RKO (cell line): Measurements from ENCODE around the gene DENND5A.
A peak's percentile ranks its signal among the peaks of the same experiment; 100 is the strongest.
"Not testable (repeated sequence)": the region's sequence is repeated elsewhere in the genome, so short reads cannot be mapped to it uniquely, and the experiment has no call there.

Experiments
- DNase-seq: peaks from one replicate; pipeline ENCODE4 v3.0.0-alpha.2; 2016; ENCODE audit warnings: low spot score

Gene DENND5A

DNA sequence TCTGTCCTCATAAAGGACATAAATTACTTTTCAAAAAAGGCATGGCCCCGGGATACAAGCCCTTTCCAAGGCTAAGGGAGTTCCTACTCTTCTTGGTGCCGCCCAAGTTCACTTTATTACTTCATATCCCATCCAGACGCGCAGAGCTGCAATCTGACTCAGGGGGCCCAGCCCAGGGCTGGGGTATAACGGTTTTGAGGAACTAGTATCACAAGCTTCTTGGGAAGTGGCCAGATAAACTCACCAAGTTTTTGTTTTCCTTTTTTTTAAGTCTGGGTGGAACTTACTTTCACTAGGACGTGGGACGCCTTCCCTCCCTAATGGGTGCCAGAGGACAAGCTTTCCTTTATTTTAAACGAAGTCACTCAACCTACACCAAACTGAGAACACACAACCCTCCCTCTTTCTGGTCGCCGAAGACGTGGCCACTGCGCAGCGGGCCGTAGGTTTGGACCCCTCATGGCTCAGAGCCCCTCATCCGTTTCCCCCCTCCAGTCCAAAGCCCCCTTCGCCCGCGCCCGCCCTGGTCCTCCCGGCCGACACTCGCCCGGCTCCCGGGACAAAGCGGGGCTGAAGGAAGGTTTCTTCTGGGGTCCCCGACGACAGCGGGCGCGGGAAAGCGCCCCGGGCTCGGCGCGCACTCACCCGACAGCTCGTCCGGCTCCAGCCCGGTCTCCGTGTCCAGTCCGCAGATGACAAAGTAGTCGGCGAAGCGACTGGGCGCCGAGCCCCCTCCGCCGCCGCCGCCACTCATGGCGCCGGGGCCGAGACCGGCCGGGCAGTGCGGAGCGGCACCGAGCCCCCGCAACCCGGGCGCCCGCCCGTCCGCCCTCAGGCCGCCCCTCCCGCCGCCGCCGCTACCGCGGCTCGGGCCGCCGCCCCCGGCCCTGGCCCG is 587 bp downstream of the DENND5A start:
- DNase-seq: peak; percentile 91

DNA sequence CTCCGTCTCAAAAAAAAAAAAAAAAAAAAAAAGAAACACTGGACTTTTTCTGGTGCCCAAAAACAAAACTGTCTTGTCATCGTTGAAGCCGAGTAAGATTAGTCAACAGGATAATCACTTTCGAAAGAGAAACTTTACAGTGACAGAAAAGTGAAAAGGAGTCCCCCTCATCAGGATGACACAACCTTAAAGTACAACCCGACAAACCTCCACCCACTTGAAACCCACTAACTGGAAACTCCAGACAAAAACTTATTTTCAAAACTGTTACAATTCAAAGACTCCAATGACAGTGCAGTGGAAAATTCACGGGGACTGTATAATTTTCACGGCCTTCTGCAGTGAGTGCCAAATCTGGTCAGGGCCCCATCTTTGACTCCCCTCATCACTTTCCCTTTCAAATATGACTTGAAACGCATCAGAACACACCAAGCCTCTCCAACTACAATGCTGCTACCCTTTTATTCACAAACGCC is 1.3 kb downstream of the DENND5A start:
- peak; percentile 63 for DNase-seq

DNA sequence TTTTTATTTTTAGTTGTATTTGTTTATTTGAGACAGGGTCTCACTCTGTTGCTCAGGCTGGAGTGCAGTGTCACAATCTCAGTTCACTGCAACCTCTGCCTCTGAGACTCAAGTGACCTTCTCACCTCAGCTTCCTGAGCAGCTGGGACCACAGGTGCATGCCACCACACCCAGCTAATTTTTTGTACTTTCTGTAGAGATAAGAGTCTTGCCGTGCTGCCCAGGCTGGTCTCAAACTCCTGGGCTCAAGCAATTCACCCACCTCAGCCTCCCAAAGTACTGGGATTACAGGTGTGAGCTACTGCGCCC is 4.4 kb downstream of the DENND5A start:
- DNase-seq: not testable (repeated sequence)

DNA sequence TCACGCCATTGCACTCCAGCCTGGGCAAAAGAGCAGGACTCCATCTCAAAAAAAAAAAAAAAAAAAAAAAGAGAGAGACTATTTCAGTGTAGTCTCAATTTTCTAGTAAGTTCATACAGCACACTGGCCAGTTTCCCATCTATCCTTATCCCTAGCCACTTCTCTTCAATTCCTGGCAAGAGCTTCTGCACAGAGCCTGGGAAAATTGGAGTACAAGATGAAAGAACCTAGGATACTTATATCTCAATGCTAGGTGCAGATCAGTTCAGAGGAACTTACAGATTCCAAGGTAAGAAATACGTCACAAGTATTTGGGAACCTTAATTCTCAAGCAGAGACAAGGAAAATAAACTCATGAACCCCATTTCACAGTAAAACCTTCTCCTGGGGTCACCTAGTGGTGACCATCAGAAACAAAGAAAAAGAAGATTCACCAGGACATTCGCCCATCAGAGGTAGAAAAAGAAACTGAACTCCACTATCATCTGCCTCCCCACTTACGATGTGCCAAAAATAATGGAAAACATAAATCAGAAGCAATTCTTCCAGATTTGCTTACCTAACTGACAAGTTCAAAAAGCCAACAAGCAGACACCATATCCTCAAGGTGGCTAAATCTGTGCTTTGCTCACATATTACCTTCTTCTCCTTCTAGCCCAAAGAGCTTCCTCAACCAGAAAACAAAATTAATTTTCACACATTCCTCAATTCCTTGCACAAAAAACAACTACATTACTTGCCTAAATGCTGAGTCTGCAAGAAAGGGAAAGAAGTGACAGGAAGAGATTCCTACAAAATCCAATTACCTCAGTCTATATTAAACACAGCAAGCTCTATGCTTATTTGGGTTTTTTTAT is 4.9 kb downstream of the DENND5A start:
- no peak for DNase-seq

DNA sequence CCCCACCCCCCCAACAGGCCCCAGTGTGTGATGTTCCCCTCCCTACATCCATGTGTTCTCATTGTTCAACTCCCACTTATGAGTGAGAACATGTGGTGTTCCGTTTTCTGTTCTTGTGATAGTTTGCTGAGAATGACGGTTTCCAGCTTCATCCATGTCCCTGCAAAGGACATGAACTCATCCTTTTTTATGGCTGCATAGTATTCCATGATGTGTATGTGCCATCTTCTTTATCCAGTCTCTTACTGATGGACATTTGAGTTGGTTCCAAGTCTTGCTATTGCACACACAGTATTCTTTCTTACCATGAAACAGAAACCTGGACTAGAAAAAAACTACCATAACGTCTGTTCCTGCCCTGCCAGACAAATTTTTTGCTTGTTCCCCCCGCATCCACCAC is 6.9 kb downstream of the DENND5A start:
- DNase-seq: not testable (repeated sequence)

DNA sequence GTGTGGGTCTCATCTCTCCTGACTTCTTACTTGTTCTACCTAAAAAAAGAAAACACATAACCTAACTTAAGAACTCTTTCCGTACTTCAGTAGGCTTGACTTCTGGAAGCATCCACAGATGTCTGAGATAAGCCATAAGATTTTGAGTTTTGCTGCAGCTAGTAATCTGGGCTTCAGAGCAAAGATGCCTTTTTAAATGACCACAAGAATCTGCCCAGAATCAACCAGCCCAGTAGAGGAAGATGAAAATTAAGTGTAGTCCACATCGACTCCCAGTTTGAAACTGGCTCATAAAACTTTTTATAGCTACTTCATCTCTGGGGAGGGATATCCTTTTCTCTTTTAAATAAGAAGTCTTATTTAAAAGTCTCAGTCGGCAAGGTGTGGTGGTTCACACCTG is 10.7 kb downstream of the DENND5A start:
- DNase-seq: no peak

DNA sequence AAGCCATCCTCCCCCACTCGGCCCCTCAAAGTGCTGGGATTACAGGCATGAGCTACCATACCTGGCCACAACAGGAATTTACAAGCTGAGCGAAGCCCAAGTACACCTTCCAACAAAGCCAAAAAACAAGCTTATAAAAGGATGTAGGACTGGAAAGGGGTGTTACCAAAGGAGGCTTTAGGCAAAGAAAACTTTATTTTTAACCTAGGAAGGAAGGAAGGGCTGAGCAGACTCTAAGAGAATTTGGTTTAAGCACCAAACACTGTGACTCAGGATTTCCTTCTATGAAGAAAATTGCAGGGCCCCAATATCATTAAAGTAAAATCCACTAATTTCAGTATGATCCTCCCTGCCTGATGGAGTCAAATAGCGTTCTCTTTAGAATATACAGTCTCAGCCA is 12.1 kb downstream of the DENND5A start:
- DNase-seq: no peak

DNA sequence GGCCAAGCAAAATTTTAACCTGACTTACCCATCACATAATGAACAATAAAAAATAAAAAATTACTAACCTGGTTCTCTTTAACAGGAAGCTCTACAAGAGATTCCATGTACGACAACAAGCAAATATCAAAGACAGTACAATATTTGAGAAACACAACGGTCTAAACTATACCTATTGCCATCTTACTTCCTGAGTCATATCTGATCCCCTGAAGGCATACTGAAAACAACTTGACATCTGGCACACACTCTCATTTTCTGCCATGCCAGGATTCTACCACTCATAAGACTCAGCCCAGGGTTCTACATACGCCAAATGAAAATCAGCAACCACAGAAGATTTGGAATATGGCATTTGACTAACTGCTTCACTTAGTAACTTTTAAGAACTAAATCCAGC is 13.8 kb downstream of the DENND5A start:
- DNase-seq: no peak

DNA sequence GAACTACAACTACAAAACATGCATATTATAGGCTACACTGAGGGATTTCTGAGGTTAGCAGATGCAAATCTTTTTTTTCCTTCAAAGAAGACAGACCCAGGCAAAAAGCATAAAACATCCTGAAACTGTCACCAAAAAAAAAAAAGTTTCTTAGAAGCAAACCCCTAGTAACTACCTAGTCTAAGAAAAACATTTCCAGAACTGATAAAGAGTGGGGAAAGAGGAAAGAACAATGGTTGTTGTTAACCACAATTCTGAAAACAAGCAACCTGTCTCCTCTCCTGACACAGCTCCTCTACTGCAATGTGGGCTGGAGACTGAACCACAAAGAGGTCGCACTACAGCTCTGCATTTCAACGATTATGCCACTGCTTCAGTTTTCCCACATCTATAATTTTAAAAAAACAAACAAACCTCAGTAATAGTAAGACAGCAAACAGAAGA is 15.0 kb downstream of the DENND5A start:
- no peak for DNase-seq

DNA sequence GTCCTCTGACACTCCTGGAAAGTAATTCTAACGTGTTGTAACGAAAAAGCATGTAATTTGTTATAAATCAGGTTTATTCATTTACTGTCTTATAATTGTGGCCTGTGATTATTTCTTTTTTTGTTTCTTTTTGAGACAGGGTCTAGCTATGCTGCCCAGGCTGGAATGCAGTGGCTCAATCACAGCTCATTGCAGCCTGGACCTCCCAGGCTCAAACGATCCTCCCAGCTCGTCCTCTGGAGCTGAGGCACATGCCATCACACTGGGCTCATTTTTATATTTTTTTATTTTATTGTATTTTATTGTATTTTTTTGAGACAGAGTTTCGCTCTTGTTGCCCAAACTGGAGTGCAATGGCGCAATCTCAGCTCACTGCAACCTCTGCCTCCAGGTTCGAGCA is 15.9 kb downstream of the DENND5A start:
- no peak for DNase-seq

DNA sequence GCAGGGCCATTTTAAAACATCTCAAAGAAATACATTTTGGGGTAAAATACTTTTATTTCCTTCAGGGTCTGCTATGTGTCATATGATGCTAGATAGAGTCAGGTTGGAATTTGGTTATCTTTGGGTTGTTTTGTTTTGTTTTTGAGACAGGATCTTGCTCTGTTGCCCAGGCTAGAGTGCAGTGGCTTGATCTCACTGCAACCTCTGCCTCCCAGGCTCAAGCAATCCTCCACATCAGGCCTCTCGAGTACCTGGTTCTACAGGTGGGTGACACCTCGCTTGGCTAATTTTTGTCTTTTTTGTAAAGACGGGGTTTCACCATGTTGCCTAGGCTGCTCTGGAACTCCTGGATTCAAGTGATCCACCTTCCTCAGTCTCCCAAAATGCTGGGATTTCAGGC is 17.3 kb downstream of the DENND5A start:
- no peak for DNase-seq

DNA sequence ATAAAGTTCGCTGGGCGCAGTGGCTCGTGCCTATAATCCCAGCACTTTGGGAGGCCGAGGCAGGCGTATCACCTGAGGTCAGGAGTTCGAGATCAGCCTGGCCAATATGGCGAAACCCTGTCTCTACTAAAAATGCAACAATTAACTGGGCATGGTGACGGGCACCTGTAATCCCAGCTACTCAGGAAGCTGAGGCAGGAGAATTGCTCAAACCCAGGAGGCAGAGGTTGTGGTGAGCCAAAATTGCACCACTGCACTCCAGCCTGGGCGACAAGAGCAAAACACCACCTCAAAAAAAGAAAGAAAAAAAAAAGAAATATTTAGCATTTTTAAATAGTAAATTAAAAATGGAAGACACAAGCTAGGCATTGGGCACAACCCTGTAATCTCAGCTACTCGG is 28.9 kb downstream of the DENND5A start:
- not testable (repeated sequence) for DNase-seq

DNA sequence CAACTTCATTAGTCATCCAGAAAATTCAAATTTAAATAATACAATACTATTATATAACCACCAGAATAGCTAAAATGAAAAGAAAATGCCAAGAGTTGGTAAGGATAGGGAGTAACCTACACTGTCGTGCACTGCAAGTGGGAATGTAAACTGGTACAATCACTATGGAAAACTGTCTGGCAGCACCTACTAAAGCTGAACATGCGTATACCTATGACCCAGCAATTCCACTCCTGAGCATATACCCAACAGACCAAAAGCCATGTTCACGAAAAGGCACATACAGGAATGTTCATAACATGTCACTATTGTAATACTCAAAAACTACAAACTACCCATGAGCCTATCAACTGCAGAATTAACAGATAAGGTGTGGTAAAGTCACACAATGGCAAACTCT is 32.7 kb downstream of the DENND5A start:
- DNase-seq: no peak

DNA sequence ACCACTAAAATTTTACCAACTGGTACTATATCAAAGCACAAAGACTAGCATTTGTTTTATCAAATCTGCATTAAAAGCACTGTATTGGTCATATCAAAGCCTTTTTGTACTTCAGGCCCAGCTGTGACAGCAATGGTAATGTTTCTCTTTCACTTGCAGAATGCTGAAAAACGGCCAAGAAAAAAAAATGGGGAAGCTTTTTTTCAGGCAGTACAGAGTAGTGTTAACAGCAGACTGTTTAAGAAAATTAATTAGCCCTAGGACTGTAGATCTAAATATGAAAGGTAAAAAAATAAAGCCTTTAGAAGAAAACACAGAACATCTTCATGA is 33.3 kb downstream of the DENND5A start:
- DNase-seq: no peak

DNA sequence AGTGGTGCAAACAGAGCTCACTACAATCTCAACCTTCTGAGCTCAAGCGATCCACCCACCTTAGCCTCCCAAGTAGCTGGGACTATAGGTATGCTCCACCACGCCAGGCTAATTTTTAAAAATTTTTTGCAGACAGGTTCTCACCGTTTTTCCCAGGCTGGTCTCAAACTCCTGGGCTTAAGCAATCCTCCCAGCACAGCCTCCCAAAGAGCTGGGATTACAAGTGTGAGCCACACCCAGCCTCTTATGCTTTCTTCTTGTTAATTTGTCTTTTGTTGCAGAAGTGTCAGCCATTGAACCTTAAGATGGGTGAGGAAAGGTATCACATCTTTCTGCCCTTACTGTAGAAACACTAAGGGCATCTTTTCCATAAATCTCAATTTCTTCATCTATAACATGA is 34.9 kb downstream of the DENND5A start:
- no peak for DNase-seq

DNA sequence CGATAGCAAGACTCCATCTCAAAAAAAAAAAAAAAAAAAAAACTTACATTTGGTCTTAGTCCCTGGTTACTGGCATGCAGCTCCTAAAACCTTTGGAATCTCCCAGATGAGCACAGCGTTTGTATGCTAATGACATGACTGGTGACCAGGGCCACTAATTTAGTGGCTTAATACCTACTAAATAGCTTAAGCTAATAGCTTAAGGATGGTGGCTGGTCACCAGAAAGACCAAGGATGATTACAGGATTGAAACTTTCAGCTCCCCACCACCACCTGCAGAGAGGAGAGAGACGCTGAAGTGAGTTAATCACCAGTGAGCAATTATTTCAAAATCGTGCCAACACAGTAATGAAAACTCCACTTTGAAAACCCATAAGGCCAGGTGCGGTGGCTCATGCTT is 37.1 kb downstream of the DENND5A start:
- DNase-seq: no peak

DNA sequence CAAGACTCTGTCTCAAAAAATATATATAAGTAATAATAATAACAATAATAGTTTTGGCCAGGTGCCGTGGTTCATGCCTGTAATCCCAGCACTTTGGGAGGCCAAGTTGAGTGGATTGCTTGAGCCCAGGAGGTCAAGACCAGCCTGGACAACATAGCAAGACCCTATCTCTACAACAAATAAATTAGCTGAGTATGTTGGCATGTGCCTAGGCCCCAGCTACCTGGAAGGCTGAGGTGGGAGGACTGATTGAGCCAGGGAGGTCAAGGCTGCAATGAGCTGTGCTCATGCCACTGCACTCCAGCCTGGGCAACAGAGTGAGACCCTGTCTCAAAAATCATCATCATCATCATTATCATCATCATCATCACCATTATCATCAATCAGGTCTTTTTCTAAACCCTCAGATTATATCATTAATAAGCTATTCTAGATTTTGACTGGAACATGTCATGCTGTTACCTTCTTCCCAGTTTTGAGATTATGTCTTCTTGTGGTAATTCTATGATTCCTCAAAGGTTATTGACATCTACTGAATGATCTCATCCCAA is 39.3 kb downstream of the DENND5A start:
- no peak for DNase-seq

DNA sequence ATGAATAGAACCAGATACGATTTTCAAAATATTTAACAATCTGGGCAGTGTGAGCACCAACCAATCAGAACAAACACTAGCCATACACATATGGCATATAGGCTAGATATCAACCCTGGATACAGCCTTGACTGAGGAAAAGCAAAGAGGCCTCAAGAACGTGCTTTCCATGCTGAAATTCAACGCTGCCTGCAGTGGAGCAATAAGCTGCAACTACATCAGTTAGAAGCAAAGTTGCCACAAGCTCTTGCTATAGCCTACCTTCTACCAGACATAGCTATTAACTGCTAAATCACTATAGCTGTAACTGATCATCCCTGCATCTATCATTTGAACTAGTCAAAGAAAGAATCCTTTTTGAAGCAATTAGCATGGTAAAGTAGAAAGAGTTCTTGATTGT is 42.5 kb downstream of the DENND5A start:
- no peak for DNase-seq

DNA sequence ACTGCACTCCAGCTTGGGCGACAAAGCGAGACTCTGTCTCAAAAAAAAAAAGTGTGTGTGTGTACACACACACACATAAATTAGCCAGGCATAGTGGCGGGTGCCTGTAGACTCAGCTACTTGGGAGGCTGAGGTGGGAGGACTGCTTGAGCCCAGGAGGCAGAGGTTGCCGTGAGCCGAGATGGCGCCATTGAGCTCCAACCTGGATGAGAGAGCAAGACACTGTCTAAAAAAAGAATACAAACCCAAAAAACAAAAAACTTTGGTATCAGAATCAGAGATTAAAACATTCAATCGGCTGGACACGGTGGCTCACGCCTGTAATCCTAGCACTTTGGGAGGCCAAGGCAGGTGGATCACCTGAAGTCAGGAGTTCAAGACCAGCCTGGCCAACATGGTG is 44.3 kb downstream of the DENND5A start:
- DNase-seq: not testable (repeated sequence)

DNA sequence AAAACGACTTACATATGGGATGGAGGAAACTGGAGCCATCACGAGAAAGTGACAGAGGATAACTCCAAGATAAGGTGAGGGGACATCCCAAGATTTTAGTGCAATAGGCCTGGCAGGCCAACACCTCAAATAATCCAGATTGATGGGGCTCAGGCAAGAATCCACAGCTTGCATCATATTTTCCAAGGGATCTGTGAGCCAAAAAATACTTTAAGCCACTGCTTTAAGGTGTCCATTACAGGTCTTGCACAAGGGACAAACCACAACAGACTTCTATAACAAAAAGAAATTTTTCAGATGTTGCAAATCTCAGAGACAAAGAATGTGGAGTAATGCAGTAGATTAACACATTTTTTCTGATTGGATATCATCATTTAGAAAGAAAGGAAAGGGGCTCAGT is 45.6 kb downstream of the DENND5A start:
- DNase-seq: no peak

DNA sequence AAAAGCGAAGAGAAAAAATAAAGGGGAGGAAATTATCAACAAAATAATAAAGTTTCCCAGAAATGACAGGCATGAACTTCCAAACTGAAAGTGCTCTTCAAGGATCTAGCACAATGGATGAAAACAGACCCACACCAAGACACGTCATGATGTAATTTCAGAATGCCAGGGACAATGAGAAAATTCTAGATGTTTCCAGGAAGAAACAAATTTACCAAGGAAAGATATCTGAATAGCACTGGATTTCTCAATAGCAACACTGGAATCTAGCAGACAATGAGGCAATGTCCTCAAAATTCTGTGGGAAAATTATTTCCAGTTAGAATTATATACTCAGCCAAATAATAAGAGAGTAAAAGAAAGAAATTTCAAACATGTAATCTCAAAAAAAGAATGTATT is 46.0 kb downstream of the DENND5A start:
- no peak for DNase-seq

DNA sequence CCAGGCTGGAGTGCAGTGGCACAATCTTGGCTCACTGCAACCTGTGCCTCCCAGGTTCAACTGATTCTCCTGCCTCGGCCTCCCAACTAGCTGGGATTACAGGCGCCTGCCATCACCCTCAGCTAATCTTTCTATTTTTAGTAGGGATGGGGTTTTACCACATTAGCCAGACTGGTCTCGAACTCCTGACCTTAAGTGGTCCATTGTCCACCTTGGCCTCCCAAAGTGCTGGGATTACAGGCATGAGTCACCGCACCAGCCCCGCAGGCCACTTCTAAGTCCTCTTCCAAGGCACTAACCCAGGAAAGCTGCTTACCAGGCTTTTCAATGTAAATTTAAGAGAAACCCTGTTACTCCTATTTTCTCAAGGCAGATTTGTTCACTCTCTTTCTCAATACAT is 50.4 kb downstream of the DENND5A start:
- DNase-seq: no peak

DNA sequence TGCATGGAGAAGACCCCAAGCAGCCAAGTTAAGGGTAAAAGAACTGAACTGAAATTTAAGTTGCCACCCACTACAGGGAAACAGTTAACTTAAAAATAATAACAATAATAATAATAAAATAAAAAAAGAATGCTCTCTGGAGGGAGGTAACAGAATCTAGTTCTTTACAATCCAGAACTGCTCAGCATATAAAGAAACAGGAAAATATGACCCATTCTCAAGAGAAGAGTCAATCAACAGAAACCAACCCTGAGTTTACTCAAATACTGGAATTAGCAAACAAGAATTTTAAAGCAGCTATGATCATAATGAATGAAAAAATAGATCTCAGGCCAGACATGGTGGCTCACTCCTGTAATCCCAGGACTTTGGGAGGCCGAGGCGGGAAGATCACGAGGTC is 53.8 kb downstream of the DENND5A start:
- no peak for DNase-seq
